HAP-1 (cell line): ENCODE results near the gene BPIFB2.

ENCODE experiments used
- DNase-seq, 2 experiments: peaks; one replicate each; pipeline ENCODE4 v3.0.0-alpha.2; 2016 to 2020; ENCODE audit warnings: low spot score in 2 of 2
- H3K27me3 ChIP-seq: fragments of 250-450 bp; sonication (Bioruptor Pico); 2 replicates; pipeline ENCODE4 v1.5.1; 2020; ENCODE audit warnings: low read depth, mild to moderate bottlenecking, moderate library complexity
- H3K36me3 ChIP-seq: fragments of 250-450 bp; sonication (Bioruptor Pico); replicated peaks from 2 replicates; pipeline ENCODE4 v1.5.1; 2020; ENCODE audit warnings: mild to moderate bottlenecking
- H3K4me1 ChIP-seq: fragments of 250-450 bp; sonication (Bioruptor Pico); 2 replicates; pipeline ENCODE4 v1.5.1; 2020; ENCODE audit warnings: mild to moderate bottlenecking
- H3K4me3 ChIP-seq: fragments of 250-450 bp; sonication (Bioruptor Pico); 2 replicates; pipeline ENCODE4 v1.5.1; 2020; ENCODE audit warnings: mild to moderate bottlenecking, moderate library complexity
- H3K9me3 ChIP-seq: fragments of 250-450 bp; sonication (Bioruptor Pico); 2 replicates; pipeline ENCODE4 v1.5.1; 2020; ENCODE audit warnings: mild to moderate bottlenecking, moderate library complexity
- in situ Hi-C: fragments of 300-500 bp; cut with MboI; formaldehyde crosslinking; loops from 3 replicates; pipeline ENCODE4 v1.14.3; 2020; ENCODE audit warnings: low sequenced_read_pairs, inconsistent platforms, mixed read lengths

BPIFB2 gene

DNA sequence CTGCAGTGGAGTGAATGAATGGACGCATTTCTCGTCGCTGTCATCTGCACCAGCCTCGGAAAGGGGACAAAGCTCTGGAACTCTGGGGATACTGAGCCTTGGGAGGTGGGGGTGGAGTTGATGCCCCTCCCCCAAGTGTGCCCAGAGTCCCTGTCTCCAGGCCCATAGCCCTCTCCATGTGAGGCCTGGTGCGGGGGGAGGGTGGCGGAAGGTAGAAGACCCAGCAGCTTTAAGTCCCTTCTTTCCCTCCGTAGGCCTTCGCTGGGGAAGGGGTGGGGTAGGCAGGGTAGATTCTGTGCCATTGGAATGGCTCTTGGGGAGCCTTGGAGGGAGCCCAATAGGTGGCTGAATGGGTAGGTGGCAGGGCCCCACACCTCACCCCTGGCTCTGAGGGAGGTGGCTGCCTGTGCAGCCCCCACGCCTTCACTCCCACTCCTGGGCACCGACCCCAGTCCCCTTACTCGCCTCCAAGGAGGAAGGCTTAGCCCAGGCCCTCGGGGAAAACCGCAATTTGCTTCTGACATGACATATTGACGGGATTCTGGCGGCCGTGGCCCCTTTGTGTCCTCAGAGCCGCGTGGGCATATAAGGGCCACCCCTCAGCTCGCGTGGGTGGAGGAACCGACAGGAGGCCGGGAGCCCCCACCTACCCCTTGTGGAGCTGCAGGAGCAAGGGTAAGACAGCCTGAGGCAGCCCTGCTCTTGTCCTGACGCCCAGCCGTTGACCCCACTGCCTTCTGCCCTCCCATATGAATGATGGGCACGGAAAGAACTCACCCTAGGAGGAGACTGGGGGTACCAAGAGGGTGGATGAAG, 46.0 kb downstream of the BPIFB2 start, which contains the start of gene BPIFB3:
Gene BPIFB3 (plus strand): TSS at position 613 of the 816 bp plus-strand sequence. CDS start 1,533 bp downstream, outside the sequence.
- no peaks in the 10 kb centered on the region for H3K9me3 ChIP-seq
- H3K27me3 ChIP-seq, result no peaks in the 10 kb centered on the region
- no peak within 1 kb of the TSS for H3K4me3 ChIP-seq
- H3K36me3 ChIP-seq, result no peaks in the 10 kb centered on the region
- in situ Hi-C loops, result no loop called here
- DNase-seq, result no peak
- H3K4me1 ChIP-seq, result no peaks in the 10 kb centered on the region

DNA sequence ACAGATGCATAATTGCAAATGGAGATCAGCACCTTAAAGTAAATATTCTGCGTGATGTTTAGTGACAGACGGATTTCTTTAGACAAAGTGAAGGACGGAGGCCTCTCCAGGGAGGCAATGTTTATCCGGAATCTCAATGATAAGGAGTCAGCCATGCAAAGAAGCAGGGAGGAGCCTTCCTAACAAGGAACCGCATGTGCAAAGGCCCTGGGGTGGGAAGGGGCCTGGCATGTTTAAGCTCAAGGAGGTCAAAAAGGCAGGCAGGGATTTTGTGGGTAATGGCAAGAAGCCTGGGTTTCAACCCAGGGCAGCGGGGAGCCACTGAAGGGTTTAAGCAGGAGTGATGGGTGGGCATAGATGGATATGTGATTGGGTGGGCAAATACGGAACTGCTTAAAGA, 46.9 kb downstream of the BPIFB2 start:
- Histone ChIP-seq H3K4me1 (no peaks in the 10 kb centered on the region), H3K4me3 (no peak overlapping the region), H3K9me3 (no peaks in the 10 kb centered on the region), H3K36me3 (no peaks in the 10 kb centered on the region), H3K27me3 (no peaks in the 10 kb centered on the region)
- DNase-seq, result no peak
- in situ Hi-C loops, result no loop called here

DNA sequence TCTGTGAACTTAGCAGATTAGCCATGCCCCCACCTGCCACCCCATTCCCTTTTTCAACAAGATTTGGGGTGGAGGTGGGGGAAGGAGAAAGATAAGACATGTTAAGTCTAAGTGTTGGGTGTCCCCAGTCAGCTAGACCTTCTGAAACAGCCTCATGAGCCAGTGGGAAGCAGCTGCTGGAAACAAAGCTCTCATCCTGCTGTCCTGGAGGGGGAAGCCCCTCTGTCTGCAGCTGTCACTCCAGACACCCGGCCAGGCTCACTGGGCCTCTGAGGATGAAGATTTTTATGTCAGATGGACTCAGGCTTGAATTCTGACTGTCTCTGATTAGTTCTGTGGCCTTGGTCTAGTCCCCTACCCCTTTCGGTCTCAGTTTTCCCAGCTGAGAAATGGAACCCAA, 47.3 kb downstream of the BPIFB2 start:
- H3K4me3 ChIP-seq, result no peak overlapping the region
- no peaks in the 10 kb centered on the region for H3K27me3 ChIP-seq
- H3K4me1 ChIP-seq, result no peaks in the 10 kb centered on the region
- no peak for DNase-seq
- H3K36me3 ChIP-seq, result no peaks in the 10 kb centered on the region
- no peaks in the 10 kb centered on the region for H3K9me3 ChIP-seq
- in situ Hi-C loops, result no loop called here

DNA sequence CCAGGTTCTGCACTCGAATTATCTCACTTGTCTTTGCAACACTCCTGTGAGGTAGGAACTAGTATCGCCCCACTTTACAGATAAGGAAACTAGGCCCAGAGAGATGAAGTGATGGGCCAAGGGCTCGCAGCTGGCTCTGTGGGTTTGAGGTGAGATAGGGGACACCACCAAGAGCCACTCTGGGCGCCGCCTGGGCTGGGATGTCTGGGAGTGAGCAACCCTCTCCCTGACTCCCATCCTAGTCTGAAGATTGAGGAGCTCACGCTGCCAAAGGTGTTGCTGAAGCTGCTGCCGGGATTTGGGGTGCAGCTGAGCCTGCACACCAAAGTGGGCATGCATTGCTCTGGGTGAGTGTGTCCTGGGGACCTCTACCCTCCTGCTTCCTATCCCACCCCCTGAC, 51.6 kb downstream of the BPIFB2 start:
- in situ Hi-C loops, result no loop called here
- no peak for DNase-seq
- no peaks in the 10 kb centered on the region; the same call in 1 of the 2 replicates for H3K27me3 ChIP-seq

DNA sequence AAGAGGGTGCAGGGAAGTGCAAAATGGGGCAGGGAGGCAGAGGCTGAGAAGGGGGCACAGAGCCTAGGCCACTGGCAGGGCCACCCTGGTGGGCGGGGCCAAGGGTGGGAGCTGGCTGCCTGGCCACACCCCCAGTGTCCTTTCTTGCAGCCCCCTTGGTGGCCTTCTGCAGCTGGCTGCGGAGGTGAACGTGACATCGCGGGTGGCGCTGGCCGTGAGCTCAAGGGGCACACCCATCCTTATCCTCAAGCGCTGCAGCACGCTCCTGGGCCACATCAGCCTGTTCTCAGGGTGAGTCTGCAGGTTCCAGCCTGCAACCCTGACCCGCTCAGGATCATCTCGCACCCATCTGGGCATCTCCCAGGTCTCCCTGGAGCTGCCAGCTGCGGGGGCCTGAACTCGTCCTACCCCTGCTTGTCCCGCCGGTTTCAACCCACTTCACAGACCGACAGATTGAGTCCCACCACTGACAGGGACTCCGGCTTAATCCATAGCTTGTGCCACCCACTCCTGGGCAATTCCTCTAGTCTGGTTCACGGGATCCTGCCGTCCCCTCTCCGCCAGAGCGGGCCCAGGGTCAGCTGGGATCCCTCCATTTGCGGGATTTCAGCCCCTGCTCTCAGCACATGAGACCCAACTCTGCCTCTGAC, 52.4 kb downstream of the BPIFB2 start:
- Histone ChIP-seq H3K4me1 (no peaks in the 10 kb centered on the region), H3K36me3 (no peaks in the 10 kb centered on the region), H3K9me3 (no peaks in the 10 kb centered on the region), H3K4me3 (no peak overlapping the region), H3K27me3 (no peaks in the 10 kb centered on the region; the same call in 1 of the 2 replicates)
- DNase-seq, result no peak
- in situ Hi-C loops, result no loop called here

More for the DNA sequence above, 51.6 kb downstream of the BPIFB2 start:
- Histone ChIP-seq H3K9me3 (no peaks in the 10 kb centered on the region), H3K4me1 (no peaks in the 10 kb centered on the region), H3K36me3 (no peaks in the 10 kb centered on the region), H3K4me3 (no peak overlapping the region)

DNA sequence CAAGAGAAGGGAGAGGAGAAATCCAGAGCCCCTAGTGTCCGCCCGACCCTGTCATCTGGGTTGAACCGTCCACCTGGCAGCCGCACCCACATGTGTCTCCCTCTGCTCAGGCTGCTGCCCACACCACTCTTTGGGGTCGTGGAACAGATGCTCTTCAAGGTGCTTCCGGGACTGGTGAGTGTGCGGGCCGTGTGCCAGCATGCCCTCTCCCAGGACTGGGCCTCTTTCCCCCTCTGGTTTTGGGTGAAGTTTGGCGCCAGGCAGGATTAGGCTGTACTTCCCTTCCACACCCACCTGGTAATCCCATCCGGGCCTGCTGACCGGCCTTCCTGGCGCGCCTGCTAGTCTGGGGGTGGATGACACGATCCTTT, 54.1 kb downstream of the BPIFB2 start:
- Histone ChIP-seq H3K27me3 (no peaks in the 10 kb centered on the region; the same call in 1 of the 2 replicates), H3K9me3 (no peaks in the 10 kb centered on the region), H3K36me3 (no peaks in the 10 kb centered on the region), H3K4me3 (no peak overlapping the region), H3K4me1 (no peaks in the 10 kb centered on the region)
- no peak for DNase-seq
- in situ Hi-C loops, result no loop called here

DNA sequence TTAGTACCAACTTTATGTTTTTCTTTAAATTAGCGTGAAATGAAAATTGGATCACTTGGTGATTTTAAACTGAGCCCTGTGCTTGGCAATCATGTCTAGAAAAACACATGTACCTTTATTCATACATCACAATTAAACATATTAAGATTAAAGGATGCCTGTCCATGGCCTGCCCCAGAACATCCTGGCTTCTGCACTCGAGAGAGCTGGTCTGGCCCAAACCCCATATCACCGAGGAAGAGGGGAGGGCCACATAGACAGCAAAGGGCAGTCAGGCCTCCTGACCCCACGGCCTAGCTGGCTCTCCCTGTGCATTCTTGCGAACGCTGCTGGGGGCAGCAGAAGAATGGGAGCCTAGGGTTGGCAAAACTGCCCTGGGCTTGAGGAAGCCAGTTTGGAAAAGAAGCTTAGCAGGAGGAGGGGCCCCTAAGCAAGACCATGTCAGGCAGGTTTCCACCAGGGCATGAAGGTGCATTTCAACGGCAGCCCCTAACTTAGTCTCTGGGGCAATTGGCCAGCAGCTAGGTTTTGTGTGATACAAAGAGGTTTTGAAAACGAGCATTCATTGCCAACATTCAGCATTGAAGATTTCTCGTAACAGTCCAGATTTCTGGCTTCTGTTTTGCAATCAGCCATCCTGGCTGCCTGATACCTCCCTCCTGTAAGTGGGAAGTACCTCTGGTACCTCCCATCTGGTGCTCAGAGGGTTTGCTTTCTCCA, 54.8 kb downstream of the BPIFB2 start:
- no peak for DNase-seq
- Histone ChIP-seq H3K4me3 (no peak overlapping the region), H3K36me3 (no peaks in the 10 kb centered on the region), H3K27me3 (no peaks in the 10 kb centered on the region; the same call in 1 of the 2 replicates), H3K9me3 (no peaks in the 10 kb centered on the region), H3K4me1 (no peaks in the 10 kb centered on the region)
- in situ Hi-C loops, result no loop called here

DNA sequence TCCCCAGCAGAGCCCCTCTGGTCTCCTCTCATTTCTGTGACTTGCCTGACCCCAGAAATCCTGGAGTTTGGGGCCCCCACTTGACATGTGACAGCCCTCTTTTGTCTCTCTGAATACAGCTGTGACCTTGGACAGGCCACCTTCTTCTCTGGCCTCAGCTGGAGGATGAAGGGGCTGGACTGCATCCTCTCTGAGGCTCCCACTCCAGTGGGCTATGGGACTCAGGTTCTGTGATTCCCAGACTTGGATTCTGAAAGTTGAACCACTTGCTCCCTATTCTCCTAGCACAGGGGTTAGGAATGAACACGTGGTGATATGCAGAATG, 55.3 kb downstream of the BPIFB2 start:
- DNase-seq, result no peak
- in situ Hi-C loops, result no loop called here
- Histone ChIP-seq H3K36me3 (no peaks in the 10 kb centered on the region), H3K4me1 (no peaks in the 10 kb centered on the region), H3K4me3 (no peak overlapping the region), H3K9me3 (no peaks in the 10 kb centered on the region), H3K27me3 (no peaks in the 10 kb centered on the region; the same call in 1 of the 2 replicates)

DNA sequence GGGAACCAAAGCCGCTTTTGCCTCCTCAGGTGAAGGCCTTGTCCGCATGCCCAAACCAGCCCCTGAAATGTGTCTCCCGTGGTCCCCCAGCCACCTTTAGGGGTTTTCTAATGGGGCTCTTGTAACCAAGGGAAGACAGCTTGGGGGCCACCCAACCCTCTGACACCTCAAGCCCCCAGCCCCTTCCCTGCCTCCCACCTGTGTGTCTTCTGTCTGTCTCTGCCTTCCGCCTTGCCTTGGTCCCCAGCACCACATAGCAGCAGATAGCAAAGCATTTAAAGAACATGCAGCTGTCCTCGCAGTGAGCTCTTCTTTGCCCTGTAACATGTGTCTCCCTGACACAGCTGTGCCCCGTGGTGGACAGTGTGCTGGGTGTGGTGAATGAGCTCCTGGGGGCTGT, 55.8 kb downstream of the BPIFB2 start:
- in situ Hi-C loops, result no loop called here
- Histone ChIP-seq H3K9me3 (no peaks in the 10 kb centered on the region), H3K27me3 (no peaks in the 10 kb centered on the region; the same call in 1 of the 2 replicates), H3K4me3 (no peak overlapping the region), H3K4me1 (no peaks in the 10 kb centered on the region), H3K36me3 (no peaks in the 10 kb centered on the region)
- no peak for DNase-seq

DNA sequence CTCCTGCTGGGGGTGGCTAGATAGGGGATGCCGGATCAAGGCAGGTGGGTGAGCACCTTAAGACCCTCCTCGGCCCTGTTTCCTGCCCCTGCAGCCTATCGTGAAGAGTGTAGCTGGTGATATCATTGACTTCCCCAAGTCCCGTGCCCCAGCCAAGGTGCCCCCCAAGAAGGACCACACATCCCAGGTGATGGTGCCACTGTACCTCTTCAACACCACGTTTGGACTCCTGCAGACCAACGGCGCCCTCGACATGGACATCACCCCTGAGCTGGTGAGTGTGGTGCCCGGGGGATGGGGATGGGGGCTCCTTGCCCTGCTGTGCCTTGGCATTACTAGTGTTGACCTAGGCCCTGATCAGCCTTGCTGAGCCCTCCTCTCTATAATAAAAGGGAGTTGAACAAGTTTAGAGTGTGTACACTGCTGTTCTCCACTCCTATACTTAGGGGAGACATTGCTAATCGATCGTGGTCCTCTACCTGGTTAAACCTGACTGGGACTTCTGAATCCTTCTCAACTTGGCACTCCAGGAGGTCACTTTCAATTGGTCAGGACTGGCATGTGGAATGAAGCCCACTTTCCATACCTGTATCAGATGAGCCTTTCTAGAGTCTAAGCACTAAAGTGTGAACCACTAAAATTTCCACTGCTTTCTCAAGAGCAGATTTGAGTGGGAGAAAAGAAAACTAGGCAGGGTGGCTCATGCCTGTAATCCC, 57.2 kb downstream of the BPIFB2 start:
- no peaks in the 10 kb centered on the region for H3K4me1 ChIP-seq
- no peaks in the 10 kb centered on the region for H3K36me3 ChIP-seq
- H3K9me3 ChIP-seq, result no peaks in the 10 kb centered on the region
- no peak for DNase-seq
- H3K4me3 ChIP-seq, result no peak overlapping the region
- H3K27me3 ChIP-seq, result no peaks in the 10 kb centered on the region; the same call in 1 of the 2 replicates
- in situ Hi-C loops, result no loop called here

DNA sequence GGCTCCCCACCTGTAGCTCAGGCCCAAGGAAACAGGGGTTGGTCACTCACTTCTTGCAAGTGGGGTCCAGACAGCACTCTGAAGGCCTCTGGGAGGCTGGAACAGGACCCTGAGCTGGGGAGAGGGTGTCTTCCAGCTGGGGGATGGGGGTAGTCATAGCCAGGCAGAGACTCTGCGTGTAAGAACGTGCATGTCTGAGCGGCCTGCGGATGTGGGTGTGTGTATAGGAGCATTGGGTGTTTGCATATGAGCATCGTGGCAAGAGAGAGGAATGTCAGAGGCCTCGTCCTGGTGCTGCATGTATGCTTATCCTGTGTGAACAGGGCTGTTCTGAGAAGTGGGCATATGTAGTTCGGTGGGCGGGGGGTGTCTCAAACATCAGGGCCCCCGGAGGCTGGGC, 58.3 kb downstream of the BPIFB2 start:
- no peaks in the 10 kb centered on the region; the same call in 1 of the 2 replicates for H3K27me3 ChIP-seq
- H3K4me1 ChIP-seq, result no peaks in the 10 kb centered on the region
- no peak for DNase-seq
- no peaks in the 10 kb centered on the region for H3K36me3 ChIP-seq
- no peak overlapping the region for H3K4me3 ChIP-seq
- in situ Hi-C loops, result no loop called here
- H3K9me3 ChIP-seq, result no peaks in the 10 kb centered on the region

DNA sequence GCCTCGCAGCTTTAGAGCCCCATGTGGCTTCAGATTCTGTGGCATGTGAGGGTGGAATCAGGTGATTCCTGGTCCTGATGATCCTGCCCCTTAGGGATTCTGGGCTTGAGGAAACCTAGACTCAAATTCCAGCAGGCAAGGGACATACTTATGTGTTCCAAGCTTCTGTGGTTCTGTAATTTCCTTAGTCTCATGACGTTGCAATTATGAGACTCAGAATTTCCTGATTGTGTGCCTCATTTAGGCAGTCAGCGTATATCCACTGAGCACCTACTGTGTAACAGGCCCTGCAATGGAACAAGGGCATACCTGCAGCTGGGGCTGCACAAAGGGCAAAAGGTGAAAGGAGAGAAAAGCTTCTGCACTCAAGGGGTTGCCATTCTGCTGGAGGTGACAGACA, 60.3 kb downstream of the BPIFB2 start:
- H3K9me3 ChIP-seq, result no peaks in the 10 kb centered on the region
- DNase-seq, result no peak
- no peaks in the 10 kb centered on the region for H3K36me3 ChIP-seq
- H3K4me3 ChIP-seq, result no peak overlapping the region
- no peaks in the 10 kb centered on the region for H3K4me1 ChIP-seq
- in situ Hi-C loops, result no loop called here
- H3K27me3 ChIP-seq, result peaks cover 4% of the 10 kb centered on the region; the same call in 1 of the 2 replicates

DNA sequence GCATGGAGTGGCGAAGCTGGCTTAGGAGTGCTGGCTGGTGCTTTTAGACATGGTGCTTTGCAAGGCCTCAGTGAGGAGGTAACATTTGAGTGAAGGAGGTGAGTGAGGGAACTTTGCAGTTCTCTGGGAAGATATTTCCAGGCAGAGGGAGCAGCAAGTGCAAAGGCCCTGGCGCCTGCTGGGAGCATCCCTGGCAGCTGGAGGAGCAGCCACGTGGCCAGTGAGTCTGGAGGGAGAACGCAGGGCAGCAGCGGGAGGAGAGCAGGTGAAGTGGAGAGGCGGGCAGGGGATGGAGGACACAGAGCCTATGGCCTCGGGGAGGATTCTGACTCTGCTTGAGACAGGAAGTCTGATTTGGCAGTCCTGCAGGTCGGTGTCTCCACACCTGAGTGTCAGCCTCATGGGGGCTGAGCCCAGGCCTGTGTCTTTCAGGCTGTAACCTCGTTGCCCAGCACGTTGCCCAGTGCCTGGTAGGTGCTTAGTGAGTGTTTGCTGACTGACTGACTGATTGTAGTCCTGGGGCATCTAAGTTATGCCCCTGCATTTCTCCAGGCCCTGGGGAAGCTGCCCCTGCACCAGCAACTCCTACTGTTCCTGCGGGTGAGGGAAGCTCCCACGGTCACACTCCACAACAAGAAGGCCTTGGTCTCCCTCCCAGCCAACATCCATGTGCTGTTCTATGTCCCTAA, 60.9 kb downstream of the BPIFB2 start:
- in situ Hi-C loops, result no loop called here
- Histone ChIP-seq H3K36me3 (no peaks in the 10 kb centered on the region), H3K4me3 (no peak overlapping the region), H3K27me3 (peaks cover 4% of the 10 kb centered on the region; the same call in 1 of the 2 replicates), H3K4me1 (no peaks in the 10 kb centered on the region), H3K9me3 (no peaks in the 10 kb centered on the region)
- no peak for DNase-seq
